GM12878 (cell line): ENCODE data around the gene GCC2. TPM values are rescaled to one million over a fixed set of nuclear protein-coding genes. Genes with fewer than 3 reads are reported as not detected.

Experiments used
- BHLHE40 ChIP-seq, 2 experiments: fragments of 450-650 bp in 1 of 2; IDR thresholded peaks; 2 replicates each; pipeline ENCODE4 v1.6.1; 2011 to 2017; ENCODE audit warnings: low read depth in 2 of 2, borderline replicate concordance in 1 of 2, improper control_type of control experiment in 1 of 2, low read length in 1 of 2, mild to moderate bottlenecking in 1 of 2
- BRCA1 ChIP-seq: IDR thresholded peaks from 2 replicates; pipeline ENCODE4 v1.6.1; 2011; ENCODE audit warnings: low read depth, low read length, improper control_type of control experiment
- CBFB ChIP-seq: IDR thresholded peaks from 2 replicates; pipeline ENCODE4 v1.6.1; 2016; ENCODE audit warnings: antibody characterized with exemption, low read depth
- E2F4 ChIP-seq: IDR thresholded peaks from 2 replicates; pipeline ENCODE4 v1.6.1; 2012; ENCODE audit warnings: low read depth, low read length, improper control_type of control experiment
- EED ChIP-seq: sonication (generic); IDR thresholded peaks from 2 replicates; pipeline ENCODE4 v1.6.1; 2016; ENCODE audit warnings: antibody characterized with exemption, low read depth
- HCFC1 ChIP-seq: fragments of 150-350 bp; IDR thresholded peaks from 2 replicates; pipeline ENCODE4 v1.6.1; 2014; ENCODE audit warnings: low read length
- HDAC6 ChIP-seq: fragments of 200-600 bp; sonication (generic); IDR thresholded peaks from one replicate; pipeline ENCODE4 v1.8.0; 2017; ENCODE audit warnings: antibody characterized with exemption; ENCODE audit not compliant: unreplicated experiment
- KLF5 ChIP-seq: fragments of 450-650 bp; IDR thresholded peaks from 2 replicates; pipeline ENCODE4 v1.6.1; 2014; ENCODE audit warnings: mild to moderate bottlenecking; ENCODE audit not compliant: partially characterized antibody
- MAX ChIP-seq: IDR thresholded peaks from 2 replicates; pipeline ENCODE4 v1.6.1; 2012; ENCODE audit warnings: low read depth, low read length, improper control_type of control experiment
- MTA3 ChIP-seq: IDR thresholded peaks from 2 replicates; pipeline ENCODE4 v1.6.1; 2012; ENCODE audit warnings: low read length, inconsistent platforms, borderline replicate concordance
- NRF1 ChIP-seq: conservative IDR thresholded peaks from 2 replicates; pipeline ENCODE4 v1.6.1; 2011; ENCODE audit warnings: mild to moderate bottlenecking, low read depth, low read length, improper control_type of control experiment
- PAX8 ChIP-seq: fragments of 450-650 bp; IDR thresholded peaks from 2 replicates; pipeline ENCODE4 v1.6.1; 2017; ENCODE audit warnings: mild to moderate bottlenecking, moderate library complexity
- POLR2AphosphoS5 ChIP-seq: IDR thresholded peaks from 2 replicates; pipeline ENCODE4 v1.6.1; 2011; ENCODE audit warnings: mild to moderate bottlenecking, low read length, inconsistent platforms
- RAD21 ChIP-seq: IDR thresholded peaks from 2 replicates; pipeline ENCODE4 v1.6.1; 2011; ENCODE audit warnings: mild to moderate bottlenecking, low read depth, low read length, moderate library complexity; ENCODE audit not compliant: insufficient read depth
- RELA ChIP-seq: fragments of 450-650 bp; IDR thresholded peaks from 2 replicates; pipeline ENCODE4 v1.8.0; 2014; ENCODE audit warnings: borderline replicate concordance; ENCODE audit not compliant: partially characterized antibody
- SKIL ChIP-seq: fragments of 450-650 bp; IDR thresholded peaks from 2 replicates; pipeline ENCODE4 v1.6.1; 2017; ENCODE audit warnings: mild to moderate bottlenecking, low read depth, inconsistent platforms; ENCODE audit not compliant: poor library complexity, severe bottlenecking
- SMAD5 ChIP-seq: IDR thresholded peaks from 2 replicates; pipeline ENCODE4 v1.6.1; 2016; ENCODE audit warnings: antibody characterized with exemption, low read depth
- SREBF1 ChIP-seq: IDR thresholded peaks from 2 replicates; pipeline ENCODE4 v1.6.1; 2012; ENCODE audit warnings: mild to moderate bottlenecking, low read length
- STAT1 ChIP-seq: fragments of 450-650 bp; conservative IDR thresholded peaks from 2 replicates; pipeline ENCODE4 v1.6.1; 2014; ENCODE audit warnings: antibody characterized with exemption, mild to moderate bottlenecking
- TAF1 ChIP-seq: IDR thresholded peaks from 2 replicates; pipeline ENCODE4 v1.6.1; 2011; ENCODE audit warnings: mild to moderate bottlenecking, low read depth, low read length, borderline replicate concordance
- USF2 ChIP-seq: IDR thresholded peaks from 2 replicates; pipeline ENCODE4 v1.6.1; 2011; ENCODE audit warnings: low read depth, low read length, improper control_type of control experiment, borderline replicate concordance
- ZNF592 ChIP-seq: fragments of 450-650 bp; IDR thresholded peaks from 2 replicates; pipeline ENCODE4 v1.6.1; 2017; ENCODE audit warnings: mild to moderate bottlenecking, moderate library complexity
- ZZZ3 ChIP-seq: IDR thresholded peaks from 2 replicates; pipeline ENCODE4 v1.6.1; 2011; ENCODE audit warnings: low read depth; ENCODE audit not compliant: control insufficient read depth, insufficient read length
- polyA plus RNA-seq, 11 experiments: library from polyadenylated mRNA; depleted of rRNA in 4 of 11; unstranded in 6 of 11; stranded (reverse) in 5 of 11; fragments of >200 nt; fragmentation: Nextera tagmentation in 4 of 11; fragmentation: Illumina TruSeq in 1 of 11; extraction: Ambion mirVana in 4 of 11; extraction: Trizol in 1 of 11; gene quantifications; 1 replicate in 1 of 11; 2 replicates in 10 of 11; pipeline versions ENCODE4 v1.2.1 to v1.2.3, GENCODE V29; 2011 to 2016; ENCODE audit warnings: inconsistent platforms in 2 of 11, missing spikeins in 2 of 11, low read depth in 1 of 11
- total RNA-seq, 4 experiments: library from RNA; depleted of rRNA in 3 of 4; stranded (reverse); fragments of >200 nt in 3 of 4; fragmentation: Illumina TruSeq in 1 of 4; extraction: Trizol in 1 of 4; gene quantifications; 2 replicates each; pipeline versions ENCODE4 v1.2.1 to v1.2.3, GENCODE V29; 2013 to 2021

Gene GCC2
- total and polyA plus RNA-seq, 10 of the 15 experiments (the other 5 are each of a cell fraction or from before 2014, with no cell fraction given), result 11.8 to 35.5 (median 25.4) TPM

- peak; percentile 83 for TF ChIP-seq POLR2AphosphoS5
- TF ChIP-seq HDAC6, result no peak
- TF ChIP-seq USF2, result no peak
- TF ChIP-seq NRF1, result no peak
- TF ChIP-seq EED, result no peak
- peak; percentile 31; the same call in 1 of the 2 replicates for TF ChIP-seq MAX
- peak; percentile 82 for TF ChIP-seq SMAD5
- TF ChIP-seq ZZZ3, result no peak
- no peak for TF ChIP-seq SKIL
- no peak for TF ChIP-seq PAX8
- no peak for TF ChIP-seq RAD21
- no peak for TF ChIP-seq E2F4
- peak; percentile 35; the same call in 1 of the 2 replicates for TF ChIP-seq TAF1
- TF ChIP-seq KLF5, result peak; percentile 76
- no peak for TF ChIP-seq BRCA1
- no peak for TF ChIP-seq CBFB
- TF ChIP-seq BHLHE40 (IDR thresholded peaks at IDR 0.05; ENCODE audit: borderline replicate concordance in 1 of 2, low read depth in 2 of 2, low read length in 1 of 2), result 0 out of 4 replicates have a peak, but pooled peaks of 1 of the 2 experiments have one; percentile 28
- TF ChIP-seq MTA3, result no peak
- peak; percentile 61 for TF ChIP-seq RELA
- TF ChIP-seq ZNF592, result no peak
- peak; percentile 64 for TF ChIP-seq HCFC1
- peak; percentile 67; the same call in 1 of the 2 replicates for TF ChIP-seq SREBF1
- no peak for TF ChIP-seq STAT1
Measured at GRCh38 chr2:108448678-108449409, at the start of gene GCC2 (continued).
